Fibroblast of lung (primary cell): Measurements from ENCODE around the gene COL9A2. TPM values are rescaled to one million over a fixed set of nuclear protein-coding genes. Genes with fewer than 3 reads are reported as not detected.

Experiments used
- DNase-seq, 2 donors: peaks; one replicate each; pipeline versions ENCODE4 v3.0.0 to v3.0.0-alpha.2; 2010; ENCODE audit warnings: low read depth in 2 of 2
- H2AFZ ChIP-seq: 2 replicates; pipeline ENCODE4 v1.5.1; 2012; ENCODE audit warnings: low read length, control low read depth, inconsistent platforms
- H3K27ac ChIP-seq: 2 replicates; pipeline ENCODE4 v1.5.1; 2011; ENCODE audit warnings: low read length, control low read depth; ENCODE audit not compliant: insufficient read depth
- H3K27me3 ChIP-seq: 2 replicates; pipeline ENCODE4 v1.5.1; 2011; ENCODE audit warnings: mild to moderate bottlenecking, low read length; ENCODE audit not compliant: control insufficient read depth, insufficient read depth
- H3K36me3 ChIP-seq: 2 replicates; pipeline ENCODE4 v1.5.1; 2011; ENCODE audit warnings: low read length; ENCODE audit not compliant: control insufficient read depth, insufficient read depth
- H3K4me1 ChIP-seq: 2 replicates; pipeline ENCODE4 v1.5.1; 2011; ENCODE audit warnings: low read length; ENCODE audit not compliant: control insufficient read depth, insufficient read depth; ENCODE audit errors: extremely low read depth
- H3K4me2 ChIP-seq: 2 replicates; pipeline ENCODE4 v1.5.1; 2011; ENCODE audit warnings: low read length, control low read depth; ENCODE audit not compliant: insufficient read depth; ENCODE audit errors: extremely low read depth
- H3K4me3 ChIP-seq, 4 experiments: fragments of 200-600 bp in 1 of 4; sonication (generic) in 1 of 4; replicated peaks in 1 of 4; 2 replicates each; pipeline ENCODE4 v1.5.1; 2011 to 2016; ENCODE audit warnings: low read length in 4 of 4, low read depth in 3 of 4, mild to moderate bottlenecking in 3 of 4, control low read depth in 2 of 4, inconsistent platforms in 1 of 4, mixed read lengths in 1 of 4; ENCODE audit not compliant: insufficient read depth in 1 of 4; ENCODE audit errors: control extremely low read depth in 1 of 4
- H3K79me2 ChIP-seq: 2 replicates; pipeline ENCODE4 v1.5.1; 2012; ENCODE audit warnings: mild to moderate bottlenecking, low read length, inconsistent platforms; ENCODE audit not compliant: control insufficient read depth, insufficient read depth
- H3K9ac ChIP-seq: 2 replicates; pipeline ENCODE4 v1.5.1; 2011; ENCODE audit warnings: mild to moderate bottlenecking, low read length, control low read depth; ENCODE audit not compliant: insufficient read depth
- H3K9me3 ChIP-seq: 2 replicates; pipeline ENCODE4 v1.5.1; 2012; ENCODE audit warnings: low read depth, low read length; ENCODE audit not compliant: control insufficient read depth, insufficient read depth
- H4K20me1 ChIP-seq: 2 replicates; pipeline ENCODE4 v1.5.1; 2011; ENCODE audit warnings: low read length; ENCODE audit not compliant: control insufficient read depth, insufficient read depth; ENCODE audit errors: extremely low read depth
- CTCF ChIP-seq, 2 donors: IDR thresholded peaks in 1 of 2; conservative IDR thresholded peaks in 1 of 2; 1 replicate in 1 of 2; 2 replicates in 1 of 2; pipeline ENCODE4 v1.5.1; 2011 to 2012; ENCODE audit warnings: low read length in 2 of 2, control low read depth in 1 of 2, inconsistent platforms in 1 of 2, low read depth in 1 of 2, mild to moderate bottlenecking in 1 of 2
- EZH2 ChIP-seq: IDR thresholded peaks from 2 replicates; pipeline ENCODE4 v1.5.1; 2012; ENCODE audit warnings: low read length, control low read depth, mild to moderate bottlenecking; ENCODE audit errors: missing control alignments
- polyA plus RNA-seq, 2 donors: library from polyadenylated mRNA; depleted of rRNA in 1 of 2; stranded (reverse) in 1 of 2; unstranded in 1 of 2; fragments of >200 nt; gene quantifications; 2 replicates each; pipeline ENCODE4 v1.2.1, GENCODE V29; 2011 to 2012; ENCODE audit warnings: missing spikeins in 1 of 2
- total RNA-seq: library from RNA; depleted of rRNA; stranded (reverse); fragments of >200 nt; gene quantifications from 2 replicates; pipeline ENCODE4 v1.2.1, GENCODE V29; 2014

The COL9A2 gene
- total and polyA plus RNA-seq, 2 donors (not counting 1 experiment from before 2014, with no cell fraction given): 1.3 to 2.8 TPM

GRCh38 chr1:40255231-40255630 is 61.9 kb downstream of the COL9A2 start:
- Histone ChIP-seq H3K4me2 (no peak overlapping the region), H2AFZ (no peak overlapping the region), H3K4me1 (peaks cover 2% of the 10 kb centered on the region), H3K79me2 (peaks cover 34% of the 10 kb centered on the region), H3K27me3 (no peaks in the 10 kb centered on the region), H3K36me3 (peaks cover 1% of the 10 kb centered on the region), H3K9ac (no peak overlapping the region), H3K27ac (no peak overlapping the region), H4K20me1 (no peaks in the 10 kb centered on the region), H3K4me3 (no peak overlapping the region), H3K9me3 (no peaks in the 10 kb centered on the region)
- TF ChIP-seq CTCF (conservative IDR thresholded peaks at IDR 0.05 in 1 of 2, IDR thresholded peaks at IDR 0.05 in 1 of 2; ENCODE audit: low read depth in 1 of 2, low read length in 2 of 2) (no peak), EZH2 (no peak)
- no peak for DNase-seq

GRCh38 chr1:40252601-40253000 is 64.5 kb downstream of the COL9A2 start:
- no peak overlapping the region for H3K9ac ChIP-seq
- H3K36me3 ChIP-seq: no peaks in the 10 kb centered on the region
- H3K4me3 ChIP-seq: no peak overlapping the region
- no peak overlapping the region for H3K4me2 ChIP-seq
- peaks cover 2% of the 10 kb centered on the region for H3K4me1 ChIP-seq
- TF ChIP-seq CTCF (conservative IDR thresholded peaks at IDR 0.05 in 1 of 2, IDR thresholded peaks at IDR 0.05 in 1 of 2; ENCODE audit: low read depth in 1 of 2, low read length in 2 of 2) (no peak), EZH2 (no peak)
- H3K9me3 ChIP-seq: no peaks in the 10 kb centered on the region
- no peak overlapping the region for H3K27ac ChIP-seq
- H2AFZ ChIP-seq: no peak overlapping the region
- H3K27me3 ChIP-seq: no peaks in the 10 kb centered on the region
- peak in 1 of 2 donors; percentile 62 for DNase-seq
- peaks cover 17% of the 10 kb centered on the region for H3K79me2 ChIP-seq
- H4K20me1 ChIP-seq: no peaks in the 10 kb centered on the region

- Histone ChIP-seq H3K36me3 (no peaks in the 10 kb centered on the region), H3K4me1 (no peaks in the 10 kb centered on the region), H3K27ac (no peak overlapping the region), H3K4me3 (no peak overlapping the region), H2AFZ (no peak overlapping the region), H3K4me2 (no peak overlapping the region), H3K27me3 (no peaks in the 10 kb centered on the region), H3K79me2 (peaks cover 8% of the 10 kb centered on the region), H3K9ac (no peak overlapping the region), H4K20me1 (no peaks in the 10 kb centered on the region), H3K9me3 (no peaks in the 10 kb centered on the region)
- DNase-seq: no peak
- TF ChIP-seq CTCF (conservative IDR thresholded peaks at IDR 0.05 in 1 of 2, IDR thresholded peaks at IDR 0.05 in 1 of 2; ENCODE audit: low read depth in 1 of 2, low read length in 2 of 2) (no peak), EZH2 (no peak)
Measured at GRCh38 chr1:40251456-40251855, 65.6 kb downstream of the COL9A2 start.

Other genes starting within 250 kb of the COL9A2 start
- gene PPT1, start 220.0 kb downstream of the COL9A2 start, total RNA-seq: 39.8 and 41.0 TPM in 2 replicates
- gene PPT1, start 220.0 kb downstream of the COL9A2 start, polyA plus RNA-seq: 70.0 and 81.1 TPM in 2 replicates
- gene RLF, start 155.9 kb downstream of the COL9A2 start, total RNA-seq: 20.8 and 25.2 TPM in 2 replicates
- gene RLF, start 155.9 kb downstream of the COL9A2 start, polyA plus RNA-seq: 6.4 and 12.4 TPM in 2 replicates
- gene TMCO2, start 69.3 kb downstream of the COL9A2 start, total RNA-seq: not detected in 2 replicates
- gene TMCO2, start 69.3 kb downstream of the COL9A2 start, polyA plus RNA-seq: not detected in 2 replicates
- gene ZMPSTE24, start 59.0 kb downstream of the COL9A2 start, total RNA-seq: 60.9 and 68.8 TPM in 2 replicates
- gene ZMPSTE24, start 59.0 kb downstream of the COL9A2 start, polyA plus RNA-seq: 67.6 and 70.5 TPM in 2 replicates
- gene SMAP2, start 56.4 kb upstream of the COL9A2 start, total RNA-seq: 7.7 and 16.7 TPM in 2 replicates
- 28.7 and 35.0 TPM in 2 replicates for gene SMAP2, start 56.4 kb upstream of the COL9A2 start, polyA plus RNA-seq
- gene ZFP69B, start 133.2 kb upstream of the COL9A2 start, total RNA-seq: 1.3 and 2.5 TPM in 2 replicates
- gene ZFP69B, start 133.2 kb upstream of the COL9A2 start, polyA plus RNA-seq: 2.7 and 3.5 TPM in 2 replicates
- gene ZFP69, start 160.0 kb upstream of the COL9A2 start, total RNA-seq: 4.3 and 4.4 TPM in 2 replicates
- 2.6 TPM in 2 replicates for gene ZFP69, start 160.0 kb upstream of the COL9A2 start, polyA plus RNA-seq
- 7.7 and 11.1 TPM in 2 replicates for gene EXO5, start 191.5 kb upstream of the COL9A2 start, total RNA-seq
- gene EXO5, start 191.5 kb upstream of the COL9A2 start, polyA plus RNA-seq: 9.0 and 13.4 TPM in 2 replicates
- gene ZNF684, start 214.4 kb upstream of the COL9A2 start, total RNA-seq: 4.1 and 4.4 TPM in 2 replicates
- 3.3 and 4.0 TPM in 2 replicates for gene ZNF684, start 214.4 kb upstream of the COL9A2 start, polyA plus RNA-seq